ENCODE data around the gene SEPHS1.
A peak's percentile ranks its signal among the peaks of the same experiment; 100 is the strongest.
"Not testable (repeated sequence)": the region's sequence is repeated elsewhere in the genome, so short reads cannot be mapped to it uniquely, and the experiment has no call there.

SEPHS1 gene

GRCh38 chr10:13327534-13327933 lies 20.6 kb downstream of the SEPHS1 start:
- no peak for DNase-seq

GRCh38 chr10:13322615-13323148 lies 25.4 kb downstream of the SEPHS1 start:
- no peak for DNase-seq

- DNase-seq: no peak
These were observed 26.5 kb downstream of the SEPHS1 start for GRCh38 chr10:13321576-13321975.

- DNase-seq: no peak
These were observed 28.9 kb downstream of the SEPHS1 start for GRCh38 chr10:13319166-13319565.

GRCh38 chr10:13317474-13317873 lies 30.6 kb downstream of the SEPHS1 start:
- DNase-seq: no peak

GRCh38 chr10:13316635-13317311 lies 31.3 kb downstream of the SEPHS1 start:
- DNase-seq: no peak

GRCh38 chr10:13315361-13315760 lies 32.7 kb downstream of the SEPHS1 start:
- no peak for DNase-seq

- DNase-seq: no peak
These were observed 36.9 kb downstream of the SEPHS1 start for GRCh38 chr10:13311177-13311575.

GRCh38 chr10:13310518-13311176 lies 37.4 kb downstream of the SEPHS1 start:
- DNase-seq: no peak

- DNase-seq: no peak
These were observed 38.3 kb downstream of the SEPHS1 start for GRCh38 chr10:13309792-13310191.

GRCh38 chr10:13308096-13308495 lies 40.0 kb downstream of the SEPHS1 start:
- DNase-seq: no peak

- DNase-seq: no peak
These were observed 42.0 kb downstream of the SEPHS1 start for GRCh38 chr10:13306103-13306502.

GRCh38 chr10:13302821-13303555 lies 45.1 kb downstream of the SEPHS1 start:
- no peak for DNase-seq

GRCh38 chr10:13299437-13300287 lies 48.4 kb downstream of the SEPHS1 start, which contains the start of gene PHYH:
Gene PHYH (minus strand): TSS chr10:13300064. CDS start chr10:13300042, 22 bp downstream.
- DNase-seq: peak; percentile 61 to 77

GRCh38 chr10:13298748-13299436 lies 49.2 kb downstream of the SEPHS1 start:
- no peak for DNase-seq

GRCh38 chr10:13296476-13296875 lies 51.6 kb downstream of the SEPHS1 start:
- DNase-seq: no peak

- DNase-seq: no peak
These were observed 53.3 kb downstream of the SEPHS1 start for GRCh38 chr10:13294784-13295183.

- DNase-seq: no peak
These were observed 56.0 kb downstream of the SEPHS1 start for GRCh38 chr10:13291821-13292773.

- no peak for DNase-seq
These were observed 57.0 kb downstream of the SEPHS1 start for GRCh38 chr10:13291061-13291460.

GRCh38 chr10:13284050-13284449 lies 64.0 kb downstream of the SEPHS1 start:
- no peak for DNase-seq

- not testable (repeated sequence) for DNase-seq
These were observed 65.7 kb downstream of the SEPHS1 start for GRCh38 chr10:13282348-13282747.

All from NCI-H2081 (cell line).